ENCODE results near the gene RBM5. TPM values are rescaled to one million over a fixed set of nuclear protein-coding genes. Genes with fewer than 3 reads are reported as not detected.

Gene RBM5
- total RNA-seq, 1 experiment from 2014 or later = 69.1 TPM

DNA sequence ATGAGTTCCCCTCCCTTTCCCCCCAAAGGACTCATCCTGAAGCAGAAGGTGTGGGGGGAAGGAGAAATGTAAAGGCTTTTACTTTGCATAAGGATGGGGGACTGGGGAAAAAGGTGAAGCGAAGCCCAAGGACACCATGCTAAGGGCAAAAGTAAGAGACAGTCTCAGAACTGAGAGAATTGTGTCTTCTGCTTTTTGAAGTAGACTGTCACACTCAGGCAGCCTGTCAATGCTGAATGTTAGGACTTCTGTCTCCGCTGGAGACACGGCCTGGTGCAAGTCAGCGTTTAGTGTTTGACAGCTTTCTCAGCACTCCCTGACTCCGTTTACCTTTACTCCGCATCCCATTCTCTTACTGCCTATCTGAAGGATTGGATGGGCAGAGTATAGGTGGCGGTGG, 13.8 kb downstream of the RBM5 start:
- Histone ChIP-seq H3K36me3 (replicated peaks; ENCODE audit: control insufficient read depth, insufficient read depth, low read length) (peaks cover 54% of the 10 kb centered on the region), H3K27me3 (ENCODE audit: control insufficient read depth, insufficient read depth, low read length) (no peaks in the 10 kb centered on the region), H3K4me3 (ENCODE audit: insufficient read depth, low read depth, low read length) (no peak overlapping the region)
- no peak for DNase-seq

DNA sequence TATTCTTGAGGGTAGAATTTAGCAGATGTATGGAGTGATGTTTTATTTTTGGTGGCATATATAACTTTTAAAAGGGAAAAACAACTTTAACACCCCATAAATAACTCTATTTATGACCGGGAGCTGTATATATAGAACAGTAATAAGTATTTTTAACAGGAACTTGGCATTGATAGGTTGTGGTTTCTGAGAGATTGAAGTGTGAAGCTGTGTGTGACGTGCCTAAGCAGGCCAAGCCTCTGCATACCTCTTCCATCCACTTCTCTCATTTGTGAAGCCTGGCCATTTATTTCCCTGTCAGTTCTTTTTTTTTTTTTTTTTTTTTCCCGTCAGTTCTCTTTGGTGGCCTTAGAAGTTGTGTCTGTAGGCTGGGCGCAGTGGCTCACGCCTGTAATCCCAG, 23.0 kb downstream of the RBM5 start:
- no peak for DNase-seq
- Histone ChIP-seq H3K27me3 (ENCODE audit: control insufficient read depth, insufficient read depth, low read length) (no peaks in the 10 kb centered on the region), H3K36me3 (replicated peaks; ENCODE audit: control insufficient read depth, insufficient read depth, low read length) (peaks cover 64% of the 10 kb centered on the region), H3K4me3 (ENCODE audit: insufficient read depth, low read depth, low read length) (no peak overlapping the region)

DNA sequence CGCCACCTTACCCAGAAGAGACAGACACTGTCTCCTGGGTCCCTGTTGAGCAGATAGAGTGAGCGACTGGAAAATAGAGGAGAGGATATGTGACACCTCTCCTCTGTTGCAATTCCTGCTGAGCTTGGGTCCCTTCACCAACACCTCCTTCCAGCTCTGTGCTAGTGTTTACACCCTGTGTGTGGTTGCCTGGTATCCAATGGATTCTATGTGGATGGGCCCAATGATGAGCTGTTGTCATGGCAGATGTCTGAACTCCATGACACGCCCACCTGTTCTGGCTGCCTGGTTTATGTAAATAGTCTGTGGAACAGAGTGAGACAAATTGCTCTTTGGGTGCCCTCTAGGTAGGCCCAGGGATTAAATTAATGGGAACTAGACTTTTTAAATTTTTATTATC, 23.7 kb downstream of the RBM5 start:
- no peak for DNase-seq
- Histone ChIP-seq H3K27me3 (ENCODE audit: control insufficient read depth, insufficient read depth, low read length) (no peaks in the 10 kb centered on the region), H3K36me3 (replicated peaks; ENCODE audit: control insufficient read depth, insufficient read depth, low read length) (peaks cover 62% of the 10 kb centered on the region), H3K4me3 (ENCODE audit: insufficient read depth, low read depth, low read length) (no peak overlapping the region)

DNA sequence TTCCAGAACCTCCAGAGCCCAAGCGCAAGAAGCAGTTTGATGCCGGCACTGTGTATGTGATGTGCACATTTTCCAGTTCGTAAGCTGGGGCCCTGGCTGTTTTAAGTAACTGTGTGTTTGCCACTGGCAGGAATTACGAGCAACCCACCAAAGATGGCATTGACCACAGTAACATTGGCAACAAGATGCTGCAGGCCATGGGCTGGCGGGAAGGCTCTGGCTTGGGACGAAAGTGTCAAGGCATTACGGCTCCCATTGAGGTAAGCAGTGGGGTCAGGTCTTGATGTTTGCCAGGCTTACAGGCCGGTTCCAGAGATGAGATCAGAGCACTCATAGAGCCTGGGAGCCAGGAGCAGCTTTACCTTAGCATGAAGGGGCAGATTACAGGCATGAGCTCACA, 28.4 kb downstream of the RBM5 start:
- H3K4me3 ChIP-seq (ENCODE audit: insufficient read depth, low read depth, low read length) = no peak overlapping the region
- DNase-seq = no peak
- peaks cover 48% of the 10 kb centered on the region for H3K36me3 ChIP-seq (replicated peaks; ENCODE audit: control insufficient read depth, insufficient read depth, low read length)
- H3K27me3 ChIP-seq (ENCODE audit: control insufficient read depth, insufficient read depth, low read length) = no peaks in the 10 kb centered on the region

DNA sequence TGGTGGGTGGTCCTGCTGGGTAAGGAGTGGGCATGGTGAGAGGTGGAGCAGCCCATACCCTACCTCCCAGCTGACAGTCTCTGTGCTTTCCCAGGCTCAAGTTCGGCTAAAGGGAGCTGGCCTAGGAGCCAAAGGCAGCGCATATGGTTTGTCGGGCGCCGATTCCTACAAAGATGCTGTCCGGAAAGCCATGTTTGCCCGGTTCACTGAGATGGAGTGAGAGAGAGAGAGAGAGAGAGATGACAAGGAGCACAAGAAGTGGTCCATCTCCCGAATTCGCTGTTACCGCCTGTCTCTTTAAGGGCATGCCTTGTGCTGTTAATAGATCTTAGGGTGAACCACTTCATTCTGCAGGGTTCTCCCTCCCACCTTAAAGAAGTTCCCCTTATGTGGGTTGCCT, 29.5 kb downstream of the RBM5 start:
- no peaks in the 10 kb centered on the region for H3K27me3 ChIP-seq (ENCODE audit: control insufficient read depth, insufficient read depth, low read length)
- peaks cover 44% of the 10 kb centered on the region for H3K36me3 ChIP-seq (replicated peaks; ENCODE audit: control insufficient read depth, insufficient read depth, low read length)
- H3K4me3 ChIP-seq (ENCODE audit: insufficient read depth, low read depth, low read length) = no peak overlapping the region
- DNase-seq = no peak

DNA sequence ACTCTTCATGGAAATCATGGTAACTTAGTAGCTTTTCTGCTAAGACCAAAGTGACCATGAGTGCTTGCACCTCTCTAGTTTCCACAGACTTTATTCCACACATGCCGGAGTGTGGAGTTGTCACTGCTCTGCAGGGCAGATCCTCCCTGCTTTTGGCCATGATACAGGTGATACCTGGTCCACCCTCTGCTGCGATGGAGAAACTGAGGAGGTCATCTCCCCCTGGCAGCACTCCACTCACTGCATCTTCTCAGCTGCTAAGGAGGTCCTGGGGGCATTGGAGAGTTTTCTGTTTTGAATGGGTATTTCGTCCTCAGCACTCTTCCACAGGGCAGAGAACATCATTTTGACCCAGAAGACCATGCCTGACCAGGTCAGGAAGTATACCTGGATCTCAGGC, 31.1 kb downstream of the RBM5 start:
- no peak for DNase-seq
- Histone ChIP-seq H3K4me3 (ENCODE audit: insufficient read depth, low read depth, low read length) (no peak overlapping the region), H3K27me3 (ENCODE audit: control insufficient read depth, insufficient read depth, low read length) (no peaks in the 10 kb centered on the region), H3K36me3 (replicated peaks; ENCODE audit: control insufficient read depth, insufficient read depth, low read length) (peaks cover 33% of the 10 kb centered on the region)

DNA sequence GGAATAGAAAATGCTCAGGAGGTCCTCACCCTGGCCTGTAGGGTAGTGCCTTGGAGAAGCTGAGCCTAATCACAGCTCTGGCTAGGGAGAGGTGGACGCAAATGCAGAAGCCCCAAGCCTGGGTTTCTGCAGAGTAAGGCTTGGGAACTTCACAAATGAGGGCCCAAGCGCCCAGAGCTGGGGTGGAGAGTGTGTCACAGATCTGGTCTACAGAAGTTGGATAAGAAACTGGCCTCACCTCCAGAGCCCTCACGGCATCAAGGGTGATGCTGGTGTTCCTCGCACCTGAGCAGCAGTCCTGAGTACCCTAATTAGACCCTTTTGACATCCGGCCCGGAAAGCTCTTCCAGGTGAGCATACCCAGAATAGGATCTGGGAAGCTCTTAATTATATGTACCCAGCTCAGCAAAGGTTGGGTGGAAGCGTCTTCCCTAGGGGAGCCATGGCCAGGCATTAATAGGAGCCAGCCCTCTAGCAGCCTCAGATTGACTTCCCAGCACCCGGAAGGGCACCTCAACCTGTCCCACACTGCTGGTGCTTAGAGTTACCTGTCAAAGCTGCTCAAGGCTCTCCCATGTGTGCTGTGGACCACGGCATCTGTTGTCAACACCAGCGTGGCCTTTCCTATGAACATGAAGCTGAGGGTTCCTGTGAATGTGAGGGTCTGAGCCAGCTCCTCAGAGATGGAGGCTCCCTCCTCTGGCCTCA, 31.8 kb downstream of the RBM5 start:
- H3K4me3 ChIP-seq (ENCODE audit: insufficient read depth, low read depth, low read length) = no peak overlapping the region
- H3K36me3 ChIP-seq (replicated peaks; ENCODE audit: control insufficient read depth, insufficient read depth, low read length) = peaks cover 28% of the 10 kb centered on the region
- H3K27me3 ChIP-seq (ENCODE audit: control insufficient read depth, insufficient read depth, low read length) = no peaks in the 10 kb centered on the region
- no peak for DNase-seq

DNA sequence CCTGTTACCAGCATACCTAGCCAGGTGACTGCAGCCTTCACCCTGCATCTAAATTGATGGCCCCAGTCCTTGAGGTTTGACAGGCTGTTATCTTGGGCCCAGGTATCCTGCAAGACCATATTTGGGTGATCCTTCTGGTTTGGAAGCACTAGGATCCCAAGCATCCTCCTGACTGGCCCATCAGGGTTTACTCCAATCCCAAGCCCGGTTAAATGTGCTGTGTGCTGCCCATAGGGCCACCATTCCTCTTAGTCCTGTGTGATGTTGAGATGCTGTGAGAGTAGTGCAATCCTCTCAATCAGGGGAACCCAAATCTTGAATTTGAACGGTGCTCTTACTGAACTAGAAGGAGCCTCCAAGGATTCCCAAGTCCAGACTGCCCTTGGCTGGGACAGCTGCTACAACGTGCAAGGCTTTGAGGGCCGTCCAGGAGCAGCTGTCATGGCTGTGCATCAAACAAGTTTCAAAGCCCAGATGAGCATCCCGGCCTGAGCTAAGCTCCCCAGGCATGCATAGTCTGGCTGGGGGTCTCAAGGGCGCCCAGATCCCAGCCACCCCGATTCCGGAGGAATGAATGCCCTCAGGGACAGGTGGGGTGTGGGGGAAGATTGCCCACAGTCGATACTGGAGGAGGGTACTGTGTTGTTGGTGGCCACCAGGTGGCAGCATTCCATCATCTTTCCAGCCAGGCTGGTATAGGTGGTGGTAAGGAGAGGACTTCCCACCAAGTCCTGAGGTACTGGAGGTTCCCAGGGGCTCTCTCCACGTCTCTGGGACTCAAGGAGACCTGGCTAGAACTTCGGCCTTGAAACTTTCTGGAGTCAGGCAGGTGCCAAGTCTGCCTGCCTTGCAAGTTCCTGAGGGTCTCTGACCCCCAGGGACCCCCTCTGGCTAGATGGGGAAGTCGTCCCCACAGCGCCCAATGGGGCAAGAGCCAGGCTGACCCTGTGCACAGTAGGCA, 32.6 kb downstream of the RBM5 start:
- Histone ChIP-seq H3K36me3 (replicated peaks; ENCODE audit: control insufficient read depth, insufficient read depth, low read length) (peaks cover 20% of the 10 kb centered on the region), H3K27me3 (ENCODE audit: control insufficient read depth, insufficient read depth, low read length) (no peaks in the 10 kb centered on the region), H3K4me3 (ENCODE audit: insufficient read depth, low read depth, low read length) (no peak overlapping the region)
- DNase-seq = peak; percentile 94

DNA sequence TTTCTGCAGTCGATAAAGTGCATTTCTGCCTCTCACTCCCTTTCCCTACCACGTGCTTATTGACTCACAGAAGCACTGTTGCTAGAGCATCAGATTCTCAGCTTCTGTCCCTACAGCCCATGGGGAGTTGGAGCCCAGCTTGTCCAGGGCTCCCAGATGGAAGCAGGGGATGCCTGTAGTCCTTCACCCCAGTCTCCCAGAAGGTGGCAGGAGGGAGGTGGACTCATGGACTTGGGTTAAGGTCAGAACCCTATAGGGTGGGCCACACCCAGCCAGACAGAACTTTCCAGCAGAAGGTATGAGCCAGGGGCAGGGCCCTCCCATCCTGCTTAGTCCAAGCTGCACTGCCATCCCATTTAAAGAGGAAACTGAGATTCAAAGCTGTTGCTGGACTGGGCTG, 33.4 kb downstream of the RBM5 start:
- Histone ChIP-seq H3K27me3 (ENCODE audit: control insufficient read depth, insufficient read depth, low read length) (no peaks in the 10 kb centered on the region), H3K4me3 (ENCODE audit: insufficient read depth, low read depth, low read length) (no peak overlapping the region), H3K36me3 (replicated peaks; ENCODE audit: control insufficient read depth, insufficient read depth, low read length) (peaks cover 14% of the 10 kb centered on the region)
- no peak for DNase-seq

DNA sequence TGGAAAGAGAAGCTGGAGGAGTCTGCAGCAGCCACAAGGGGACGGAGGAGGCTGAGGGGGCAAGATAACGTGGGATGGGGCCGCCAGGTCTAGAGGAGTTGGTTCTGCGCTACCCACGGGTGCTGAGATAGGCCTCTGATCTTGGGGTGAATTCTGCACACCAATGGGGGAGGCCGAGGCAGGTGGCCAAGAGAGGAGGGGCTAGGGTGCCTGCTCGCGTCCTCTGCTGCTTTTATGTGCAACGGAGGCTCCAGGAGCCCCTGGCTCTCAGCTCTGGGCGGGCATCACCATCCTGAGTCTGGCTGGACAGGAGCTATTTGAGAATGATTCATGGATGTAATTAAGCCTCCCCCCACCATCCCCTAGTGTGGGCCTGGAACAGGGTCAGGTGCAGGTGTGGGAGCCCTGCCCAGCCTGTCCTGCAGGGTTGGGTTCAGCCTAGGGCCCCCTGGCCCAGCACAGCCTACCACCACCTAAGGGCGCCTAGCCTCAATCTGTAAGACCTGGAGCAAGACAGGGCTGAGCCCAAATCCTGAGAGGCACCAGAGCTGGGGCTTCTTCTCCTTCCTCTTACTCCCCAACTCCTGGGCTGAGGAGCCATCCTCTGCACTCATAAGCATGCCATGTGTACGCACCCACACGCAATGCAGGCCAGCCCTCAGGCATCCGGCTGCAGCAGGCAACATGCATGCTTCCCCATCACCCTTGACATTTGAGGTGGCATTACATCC, 34.1 kb downstream of the RBM5 start:
- DNase-seq = peak; percentile 38
- H3K4me3 ChIP-seq (ENCODE audit: insufficient read depth, low read depth, low read length) = no peak overlapping the region
- no peaks in the 10 kb centered on the region for H3K27me3 ChIP-seq (ENCODE audit: control insufficient read depth, insufficient read depth, low read length)
- H3K36me3 ChIP-seq (replicated peaks; ENCODE audit: control insufficient read depth, insufficient read depth, low read length) = peaks cover 7% of the 10 kb centered on the region

DNA sequence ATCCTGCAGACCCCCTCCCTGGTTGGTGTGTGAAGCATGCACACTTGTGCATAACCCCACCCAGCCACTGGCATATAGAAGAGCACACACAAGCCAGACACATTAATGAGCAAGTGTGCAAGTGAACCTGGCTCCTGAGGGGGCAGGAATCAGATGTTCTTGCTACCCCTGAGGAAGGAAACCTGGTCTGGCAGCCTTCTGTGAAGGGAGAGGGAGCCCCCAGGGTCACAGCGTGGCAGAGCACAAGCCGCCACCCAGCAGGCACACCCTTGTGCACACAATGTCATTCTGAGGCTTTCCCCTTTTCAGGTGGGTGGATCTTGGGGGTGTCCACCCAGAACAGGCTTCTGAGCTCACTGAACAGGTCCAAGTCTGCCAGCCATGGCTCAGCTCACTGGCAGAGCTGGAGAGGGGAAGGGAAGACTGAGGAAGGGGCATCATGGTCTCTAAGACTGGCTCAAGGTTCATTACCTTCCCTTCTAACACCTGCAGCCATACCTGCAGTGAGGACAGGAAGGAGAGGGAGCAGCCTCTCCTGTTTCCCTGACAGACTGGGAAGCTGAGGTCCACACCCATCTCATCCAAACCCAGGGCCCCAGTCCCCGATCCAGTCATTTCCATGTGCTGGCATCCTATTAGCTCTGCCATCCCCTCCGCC, 34.8 kb downstream of the RBM5 start:
- DNase-seq = no peak
- H3K36me3 ChIP-seq (replicated peaks; ENCODE audit: control insufficient read depth, insufficient read depth, low read length) = peaks cover 1% of the 10 kb centered on the region; the same call in 1 of the 2 replicates
- no peaks in the 10 kb centered on the region for H3K27me3 ChIP-seq (ENCODE audit: control insufficient read depth, insufficient read depth, low read length)

DNA sequence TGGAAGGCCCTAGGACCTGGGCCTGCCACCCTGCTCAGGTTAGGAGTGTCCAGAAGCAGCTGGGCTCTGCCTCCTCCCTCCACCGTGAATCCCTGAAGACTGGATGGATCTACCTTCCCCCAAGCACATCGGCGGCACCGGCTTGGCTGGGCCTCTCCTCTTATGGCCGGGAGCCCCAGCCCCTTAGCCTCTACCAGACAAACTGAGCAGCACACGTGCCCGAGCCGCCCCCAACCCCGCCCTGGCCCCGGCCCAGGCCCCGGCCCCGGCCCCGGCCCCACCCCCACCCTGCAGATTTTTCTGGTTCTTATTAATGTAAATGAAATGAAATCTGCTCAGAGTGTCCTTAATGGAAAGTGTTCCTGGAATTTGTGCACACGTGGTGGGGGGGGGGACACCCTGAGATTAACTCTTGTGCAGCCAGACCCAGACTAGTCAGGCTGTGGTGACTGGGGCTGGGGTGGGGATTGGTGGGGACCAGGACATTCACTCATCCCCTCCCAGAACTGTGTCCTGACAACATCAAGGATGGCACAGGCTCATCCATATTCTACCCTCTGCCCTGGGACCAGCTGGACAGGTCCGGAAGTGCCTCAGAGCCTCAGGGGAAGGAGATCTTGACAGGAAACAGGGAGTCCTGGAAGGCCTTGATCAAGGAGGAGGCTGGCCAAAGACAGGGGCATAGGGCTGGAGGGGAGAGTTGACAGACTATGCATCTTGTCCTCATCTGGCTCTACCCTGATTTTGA, 35.5 kb downstream of the RBM5 start:
- H3K36me3 ChIP-seq (replicated peaks; ENCODE audit: control insufficient read depth, insufficient read depth, low read length) = no peaks in the 10 kb centered on the region; the same call in 1 of the 2 replicates

More for the DNA sequence above, 34.8 kb downstream of the RBM5 start:
- no peak overlapping the region for H3K4me3 ChIP-seq (ENCODE audit: insufficient read depth, low read depth, low read length)

DNA sequence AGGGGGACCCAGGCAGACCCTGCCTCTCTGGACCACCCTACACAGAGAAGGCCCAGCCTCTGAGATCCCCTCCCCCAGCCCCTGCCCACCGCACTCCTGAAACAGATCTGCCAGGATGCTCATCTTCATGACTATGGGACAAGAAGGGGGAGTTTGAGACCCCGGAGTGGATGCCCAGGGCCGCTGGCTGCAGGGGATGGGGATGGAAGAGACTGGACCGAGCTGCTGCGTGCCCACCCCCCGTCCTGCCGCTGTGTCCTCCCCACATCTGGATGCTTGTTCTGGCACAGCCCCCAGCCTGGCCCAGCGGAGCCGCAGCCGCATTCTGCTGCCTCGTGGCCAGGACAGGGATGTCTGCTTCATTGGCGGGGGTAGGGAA, 36.1 kb downstream of the RBM5 start:
- no peak for DNase-seq
- Histone ChIP-seq H3K27me3 (ENCODE audit: control insufficient read depth, insufficient read depth, low read length) (no peaks in the 10 kb centered on the region), H3K4me3 (ENCODE audit: insufficient read depth, low read depth, low read length) (no peak overlapping the region)

More for the DNA sequence above, 35.5 kb downstream of the RBM5 start:
- Histone ChIP-seq H3K27me3 (ENCODE audit: control insufficient read depth, insufficient read depth, low read length) (no peaks in the 10 kb centered on the region), H3K4me3 (ENCODE audit: insufficient read depth, low read depth, low read length) (no peak overlapping the region)
- DNase-seq = peak; percentile 72

More for the DNA sequence above, 36.1 kb downstream of the RBM5 start:
- H3K36me3 ChIP-seq (replicated peaks; ENCODE audit: control insufficient read depth, insufficient read depth, low read length) = no peaks in the 10 kb centered on the region; the same call in 1 of the 2 replicates

Data from H7 (cell line).